GM10847 (cell line): ENCODE data around the gene CMTM2.

Experiments
- POLR2A ChIP-seq: IDR thresholded peaks from 2 replicates; pipeline ENCODE4 v1.6.1; 2011; ENCODE audit not compliant: insufficient read length; ENCODE audit errors: extremely low read depth

Gene CMTM2

DNA sequence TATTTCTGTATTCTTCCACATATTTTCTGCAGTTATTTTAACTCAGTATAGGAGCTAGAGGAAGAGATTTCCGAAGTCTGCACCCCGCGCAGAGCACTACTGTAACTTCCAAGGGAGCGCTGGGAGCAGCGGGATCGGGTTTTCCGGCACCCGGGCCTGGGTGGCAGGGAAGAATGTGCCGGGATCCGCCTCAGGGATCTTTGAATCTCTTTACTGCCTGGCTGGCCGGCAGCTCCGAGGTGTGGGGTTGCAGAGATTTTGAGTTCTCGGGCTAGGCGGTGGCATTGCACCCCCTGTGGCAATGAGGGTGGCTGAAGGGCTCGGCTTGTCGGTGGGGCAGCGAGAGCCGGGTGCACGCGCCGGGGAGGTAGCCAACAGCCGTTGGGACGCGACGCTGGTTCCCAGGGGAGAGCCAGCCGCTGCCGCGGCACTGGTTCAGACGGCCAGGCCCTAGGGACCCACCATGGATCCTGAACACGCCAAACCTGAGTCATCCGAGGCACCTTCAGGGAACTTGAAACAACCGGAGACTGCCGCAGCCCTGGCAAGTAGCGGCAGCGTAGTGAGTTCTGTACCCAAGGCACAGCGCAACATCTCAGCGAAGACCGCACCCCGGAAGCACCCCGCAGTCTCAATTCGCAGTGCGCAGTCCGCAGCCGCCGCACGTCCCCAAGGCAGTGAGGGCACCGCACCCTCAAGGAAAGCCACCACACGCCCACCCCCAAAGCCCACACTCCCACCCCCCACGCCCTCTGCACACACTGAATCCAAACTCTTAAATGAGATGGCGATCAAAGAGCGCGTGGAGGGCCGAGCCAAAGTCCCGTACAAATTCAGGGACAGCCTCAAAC, 13.0 kb upstream of the CMTM2 start, which contains the start of gene CMTM1:
CMTM1 (plus strand) TSS at position 389 of the 851 bp plus-strand sequence; CDS start at position 464, 75 bp downstream.
- TF ChIP-seq POLR2A: no peak

DNA sequence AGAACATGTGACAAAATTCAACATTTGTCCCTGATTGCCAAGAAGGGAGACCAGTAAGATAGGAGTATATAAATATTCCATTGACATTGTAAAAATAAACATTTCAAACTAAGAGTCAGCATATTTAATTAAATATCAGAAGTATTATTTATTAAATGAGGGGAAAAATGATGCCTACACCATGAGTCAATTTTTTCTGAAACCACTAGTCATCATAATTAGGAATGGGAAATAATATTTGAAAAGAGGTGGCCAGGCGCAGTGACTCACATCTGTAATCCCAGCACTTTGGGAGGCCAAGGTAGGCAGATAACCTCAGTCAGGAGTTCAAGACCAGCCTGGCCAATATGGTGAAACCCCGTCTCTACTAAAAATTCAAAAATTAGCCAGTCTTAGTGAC, 10.9 kb upstream of the CMTM2 start:
- no peak for TF ChIP-seq POLR2A

DNA sequence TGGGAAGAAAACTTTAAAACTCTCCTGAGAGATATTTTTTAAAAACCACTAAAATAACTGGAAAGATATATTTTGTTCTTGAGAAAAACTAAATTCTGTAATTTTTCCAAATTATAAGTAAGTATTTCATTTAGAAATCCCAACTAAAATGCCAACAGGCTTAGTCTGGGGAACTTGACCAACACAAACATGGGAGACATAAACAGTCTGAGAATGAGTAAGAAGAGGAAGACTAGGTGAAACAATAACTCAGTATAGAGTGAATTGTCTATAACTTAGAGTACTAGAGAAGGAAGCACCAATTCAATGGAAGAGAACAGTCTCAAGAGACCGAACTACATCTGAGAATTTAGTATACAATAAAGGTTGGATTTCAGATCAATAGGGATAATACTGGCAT, 10.1 kb upstream of the CMTM2 start:
- TF ChIP-seq POLR2A: no peak

DNA sequence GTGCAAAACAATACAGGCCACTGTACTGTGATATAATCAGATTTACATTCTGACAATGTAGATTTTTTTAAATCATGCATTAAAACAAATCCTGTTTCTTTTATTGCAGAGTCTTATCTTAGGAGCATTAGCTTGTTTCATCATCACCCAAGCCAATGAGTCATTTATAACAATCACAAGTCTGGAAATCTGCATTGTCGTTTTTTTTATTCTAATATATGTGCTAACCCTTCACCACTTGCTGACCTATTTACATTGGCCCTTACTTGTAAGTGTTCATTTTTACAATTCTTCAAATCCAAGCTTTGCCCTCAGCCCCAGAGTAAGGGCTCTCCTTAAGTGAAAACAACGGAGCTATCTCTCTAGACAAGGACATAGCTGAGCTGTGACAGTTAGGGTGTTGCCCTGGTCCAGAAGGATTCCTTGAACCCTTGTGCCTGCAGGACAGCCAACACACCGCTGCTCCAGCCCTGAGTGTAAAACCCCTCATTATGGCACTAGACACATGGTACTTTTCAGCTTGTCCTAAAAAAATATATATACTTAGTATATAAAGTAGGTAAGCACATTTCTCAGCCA, 9.3 kb upstream of the CMTM2 start:
- no peak for TF ChIP-seq POLR2A

DNA sequence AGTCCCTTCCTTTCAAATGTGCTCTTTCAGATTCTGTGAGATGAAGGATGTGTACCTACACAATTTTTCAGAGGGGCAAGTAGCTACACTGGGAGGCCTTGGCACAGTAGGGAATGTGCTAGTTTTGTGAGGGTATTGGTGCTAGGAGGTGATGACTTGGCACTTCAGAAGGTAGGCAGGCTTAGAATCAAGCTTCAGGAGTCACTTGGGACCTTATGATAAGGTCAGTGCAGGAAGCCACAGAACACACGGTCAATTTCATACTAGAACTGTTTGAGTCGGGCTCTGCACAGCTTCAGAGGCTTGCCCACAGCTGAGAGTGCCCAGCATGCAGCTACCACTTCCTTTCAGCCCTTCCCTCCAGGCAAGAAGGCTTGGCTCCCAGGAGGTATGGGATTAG, 6.9 kb upstream of the CMTM2 start:
- TF ChIP-seq POLR2A: no peak

DNA sequence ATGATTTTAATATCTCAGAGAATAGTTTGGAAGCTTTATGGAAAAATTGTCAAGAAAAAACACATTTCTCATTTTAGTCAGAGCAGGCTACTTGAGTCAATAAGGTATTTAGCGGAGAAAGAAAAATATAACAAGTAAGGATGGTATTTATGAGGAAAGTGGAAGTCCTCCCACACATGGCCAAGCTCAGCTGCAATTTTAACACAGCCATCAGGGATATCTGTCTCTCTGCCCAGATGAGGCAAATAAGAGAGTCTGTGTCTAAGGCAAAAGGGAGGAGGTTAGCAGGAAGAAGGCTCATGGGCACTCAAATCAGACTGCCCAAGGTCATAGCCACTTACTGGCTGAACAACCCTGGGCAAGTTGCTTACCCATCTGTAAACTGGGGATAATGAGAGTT, 5.2 kb upstream of the CMTM2 start:
- TF ChIP-seq POLR2A: no peak

DNA sequence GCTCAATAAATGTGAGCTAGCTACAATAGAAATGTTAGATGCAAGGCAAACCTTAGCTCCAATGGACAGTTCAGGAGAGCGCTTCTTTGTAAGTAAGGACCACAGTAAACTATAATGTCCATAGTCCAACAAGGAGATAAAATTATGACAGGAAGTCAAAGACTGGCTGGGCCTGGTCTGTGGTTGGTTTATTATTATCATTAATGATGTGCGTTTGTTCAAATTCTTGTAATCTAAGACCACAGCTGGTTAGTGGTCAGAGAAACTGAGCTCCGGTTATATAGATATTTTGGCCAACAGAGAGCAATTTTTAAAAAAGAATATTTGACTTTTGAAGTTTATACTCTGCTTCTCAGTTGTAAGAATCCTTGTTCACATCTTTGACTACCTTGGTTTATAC, 4.7 kb upstream of the CMTM2 start:
- no peak for TF ChIP-seq POLR2A

DNA sequence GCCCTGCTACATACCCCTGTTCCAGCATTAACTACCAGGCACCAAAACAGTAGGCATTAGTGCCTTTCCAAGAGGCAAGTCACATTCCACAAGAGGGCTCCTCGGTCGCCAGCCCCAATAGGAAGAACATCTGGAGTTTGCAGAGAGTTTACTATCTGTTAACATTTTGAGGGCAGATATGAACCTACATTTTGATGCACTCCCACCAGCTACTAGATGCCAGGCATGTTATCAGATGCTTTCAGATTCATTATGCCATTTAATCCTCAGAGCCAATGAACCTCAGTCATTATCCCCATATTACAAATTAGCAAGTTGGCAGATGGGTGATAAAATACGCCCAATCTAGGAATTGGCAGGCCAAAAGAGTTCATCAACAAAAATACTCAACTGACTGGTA, 4.2 kb upstream of the CMTM2 start:
- TF ChIP-seq POLR2A: no peak

DNA sequence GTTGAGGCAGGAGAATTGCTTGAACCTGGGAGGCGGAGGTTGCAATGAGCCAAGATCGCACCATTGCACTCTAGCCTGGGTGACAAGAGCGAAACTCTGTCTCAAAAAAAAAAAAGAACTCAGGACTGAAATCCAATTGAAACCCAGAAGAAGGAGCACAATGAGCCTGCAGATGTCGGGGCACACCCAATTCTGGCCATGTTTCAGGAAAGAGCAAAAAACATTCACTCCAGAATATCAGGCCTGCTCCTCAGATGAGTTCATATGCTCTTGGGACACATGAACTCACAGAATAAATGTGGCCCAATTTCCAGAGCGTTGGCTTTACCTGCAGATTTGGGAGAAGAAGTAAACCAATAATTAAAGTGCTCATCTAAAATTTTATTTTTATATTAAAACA, 3.0 kb upstream of the CMTM2 start:
- TF ChIP-seq POLR2A: no peak

DNA sequence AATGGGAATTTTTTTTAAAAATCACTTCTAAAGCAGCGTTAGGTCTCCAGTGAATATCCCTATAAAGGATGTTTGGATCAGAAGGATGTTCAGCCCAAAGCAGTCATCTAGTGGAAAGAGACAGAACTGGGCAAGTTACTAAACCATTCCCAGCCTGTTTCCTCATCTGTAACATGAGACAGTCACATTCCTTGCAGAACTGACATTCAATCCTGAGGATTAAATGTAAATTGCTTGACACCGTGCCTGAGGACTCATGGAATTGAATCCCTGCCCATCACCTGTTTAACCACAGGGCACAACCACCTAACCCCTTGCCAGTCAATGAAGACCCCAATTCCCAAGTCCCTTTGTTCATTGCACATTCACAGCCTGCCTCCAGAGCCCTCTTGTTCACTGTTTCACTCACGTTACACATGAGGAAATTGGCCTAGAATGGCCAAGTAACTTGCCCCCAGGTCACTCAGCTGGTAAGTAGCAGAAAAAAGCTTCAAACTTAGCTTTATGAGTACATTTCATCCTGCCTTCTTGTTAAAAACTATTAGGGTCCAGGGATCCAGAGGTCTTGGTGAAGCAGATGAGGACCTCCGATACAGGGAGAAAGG, 1.4 kb downstream of the CMTM2 start:
- no peak for TF ChIP-seq POLR2A

DNA sequence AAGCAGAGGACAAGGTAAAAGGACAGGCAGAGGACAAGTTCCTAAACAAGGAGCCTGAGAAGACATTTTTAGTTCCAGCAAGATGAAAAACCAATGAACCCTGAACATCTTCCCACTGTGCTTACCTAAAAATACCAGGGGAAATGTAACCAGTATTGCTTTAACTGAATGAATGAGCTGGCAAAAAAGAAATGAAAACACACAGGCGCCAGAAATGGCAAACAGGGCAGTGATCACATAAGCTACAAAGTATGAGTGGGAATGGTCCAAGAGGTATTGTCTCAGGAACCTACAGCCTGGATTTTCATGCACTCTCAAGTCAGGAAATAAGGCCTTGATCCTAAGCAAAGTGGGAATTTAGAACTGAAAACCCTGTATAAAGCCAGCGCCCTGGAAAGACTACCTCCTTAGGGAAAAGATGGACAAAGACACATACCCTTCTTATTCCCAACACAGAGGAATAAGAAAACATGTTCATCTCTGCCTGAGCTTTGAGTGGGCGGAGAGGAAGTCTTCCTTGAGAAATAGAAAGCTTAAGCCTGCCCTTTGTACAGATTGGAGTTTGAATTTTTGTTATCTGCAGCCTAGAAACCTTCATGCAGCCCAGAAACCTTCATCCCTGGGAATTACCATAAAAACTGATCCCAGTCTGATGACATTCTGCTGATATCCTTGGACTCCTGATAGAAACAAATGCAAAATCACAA, 2.1 kb downstream of the CMTM2 start:
- no peak for TF ChIP-seq POLR2A

DNA sequence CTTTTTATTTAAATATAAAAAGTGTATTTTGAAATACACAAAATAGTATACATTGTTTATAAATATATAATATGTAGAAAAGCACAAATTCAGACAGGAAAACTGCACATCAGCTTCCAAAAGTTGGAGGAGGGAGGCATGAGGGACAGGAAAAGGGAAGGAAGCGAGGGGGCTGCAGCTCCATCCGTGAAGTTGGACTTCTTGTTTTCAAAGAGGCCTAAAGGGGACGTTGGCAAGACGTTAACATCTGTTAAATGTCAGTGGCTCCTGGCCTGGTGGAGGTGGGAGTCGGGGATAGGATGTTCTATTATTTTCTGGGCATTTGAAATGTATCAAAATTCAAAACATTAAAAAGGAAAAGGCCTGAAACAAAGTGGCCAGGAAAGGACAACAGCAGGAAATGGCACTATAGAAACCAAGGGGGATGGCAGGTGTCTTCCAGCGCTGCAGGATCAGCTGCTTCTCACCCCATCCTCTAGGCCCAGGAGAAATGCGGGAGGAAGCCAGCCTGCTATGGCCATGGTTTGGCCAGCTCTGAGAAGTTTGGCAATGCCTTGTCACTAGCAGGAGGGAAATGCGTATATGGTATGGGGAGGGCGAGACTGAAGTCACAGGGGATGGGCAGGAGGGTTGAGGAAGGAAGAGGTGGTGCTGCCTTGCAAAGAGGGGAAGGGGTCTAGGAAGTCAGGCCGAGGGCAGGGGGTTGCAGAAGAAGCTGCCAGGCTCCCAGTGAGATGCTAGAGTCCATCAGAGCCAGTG, 6.4 kb downstream of the CMTM2 start:
- TF ChIP-seq POLR2A: no peak

DNA sequence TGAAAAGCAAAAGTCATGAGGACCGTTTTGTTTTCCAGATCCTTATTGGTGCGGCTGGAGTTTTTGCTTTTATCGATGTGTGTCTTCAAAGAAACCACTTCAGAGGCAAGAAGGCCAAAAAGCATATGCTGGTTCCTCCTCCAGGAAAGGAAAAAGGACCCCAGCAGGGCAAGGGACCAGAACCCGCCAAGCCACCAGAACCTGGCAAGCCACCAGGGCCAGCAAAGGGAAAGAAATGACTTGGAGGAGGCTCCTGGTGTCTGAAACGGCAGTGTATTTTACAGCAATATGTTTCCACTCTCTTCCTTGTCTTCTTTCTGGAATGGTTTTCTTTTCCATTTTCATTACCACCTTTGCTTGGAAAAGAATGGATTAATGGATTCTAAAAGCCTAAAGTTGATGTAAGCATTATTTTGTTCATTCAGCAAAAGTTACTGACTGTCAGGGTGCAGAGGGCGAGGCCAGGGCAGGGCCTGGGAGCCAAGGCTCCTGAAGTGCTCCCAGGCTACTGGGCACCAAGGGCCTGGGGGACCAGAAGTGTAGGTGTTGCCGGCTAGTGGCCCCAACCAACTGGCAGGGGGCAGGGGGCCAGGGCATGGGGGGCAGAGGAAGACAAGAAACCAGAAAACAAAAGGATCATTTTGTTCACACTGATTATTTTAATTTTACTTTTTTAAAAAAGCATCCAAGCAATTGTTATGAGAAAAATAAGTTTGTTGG, 8.8 kb downstream of the CMTM2 start:
- TF ChIP-seq POLR2A: no peak

DNA sequence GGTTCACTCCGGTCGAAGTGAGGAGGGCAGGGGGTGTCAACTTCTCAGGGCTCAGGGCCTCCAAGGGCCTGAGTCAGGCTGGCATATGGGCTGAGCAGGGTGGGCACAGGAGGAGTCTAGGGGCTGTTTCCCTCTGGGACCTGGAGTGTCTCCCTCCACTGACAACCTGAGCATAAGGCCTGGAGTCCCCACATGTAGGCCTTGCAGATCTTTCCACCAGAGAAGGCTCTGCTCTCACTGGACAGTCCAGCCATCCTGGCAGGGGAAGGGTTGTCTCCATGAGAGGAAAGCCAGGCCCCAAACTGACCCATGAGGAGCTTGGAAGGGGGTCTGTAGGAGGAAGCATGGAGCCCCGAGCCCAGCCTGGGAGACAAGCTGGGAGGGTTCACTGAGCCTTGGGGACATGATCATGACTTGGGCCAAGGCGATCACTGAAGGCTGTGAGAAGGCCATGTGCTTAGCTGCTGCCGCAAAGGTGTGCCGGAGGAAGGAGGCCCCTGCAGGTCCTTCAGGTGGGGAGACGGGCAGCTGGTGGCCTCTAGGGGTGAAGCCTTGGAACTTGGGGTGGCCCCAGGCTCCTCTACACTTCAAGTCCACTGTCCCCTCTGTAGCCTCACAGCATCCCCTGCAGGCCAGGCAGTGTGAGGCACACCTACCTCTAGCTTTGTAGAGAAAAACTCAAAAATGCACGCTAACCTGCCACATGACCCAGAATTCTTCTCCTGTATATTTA, 9.9 kb downstream of the CMTM2 start:
- TF ChIP-seq POLR2A: no peak
